Measurements from ENCODE around the gene DVL3. TPM values are rescaled to one million over a fixed set of nuclear protein-coding genes. Genes with fewer than 3 reads are reported as not detected.

Gene DVL3
- total and polyA plus RNA-seq, 10 of the 15 experiments (the other 5 are each of a cell fraction or from before 2014, with no cell fraction given): 2.2 to 39.7 (median 14.5) TPM

DNA sequence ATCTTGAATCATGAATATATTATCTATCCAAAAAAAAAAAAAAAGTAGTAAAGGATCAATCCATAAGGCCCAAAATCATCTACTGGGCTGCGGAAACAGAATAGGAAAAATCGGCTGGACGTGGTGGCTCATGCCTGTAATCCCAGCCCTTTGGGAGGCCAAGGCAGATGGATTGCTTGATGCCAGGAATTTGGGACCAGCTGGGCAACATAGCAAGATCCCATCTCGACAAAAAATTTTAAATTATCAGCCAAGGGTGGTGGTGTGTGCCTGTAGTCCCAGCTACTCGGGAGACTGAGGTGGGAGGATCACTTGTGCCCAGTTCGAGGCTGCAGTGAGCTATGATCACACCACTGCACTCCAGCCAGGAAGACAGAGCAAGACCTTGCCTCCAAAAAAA is 6.1 kb upstream of the DVL3 start:
- no peaks in the 10 kb centered on the region for H3K27me3 ChIP-seq (replicated peaks in 1 of 2; ENCODE audit: control insufficient read depth in 2 of 2, insufficient read depth in 2 of 2, low read length in 1 of 2)
- WGBS (ENCODE audit: insufficient coverage, insufficient replicate concordance, low lambda C conversion rate, missing lambda C conversion rate): 74% methylated on average over 6 of the region's 6 CpGs
- no peaks in the 10 kb centered on the region for H3K9me3 ChIP-seq (replicated peaks; ENCODE audit: control insufficient read depth, insufficient read depth, low read length)
- H4K20me1 ChIP-seq (ENCODE audit: control insufficient read depth, insufficient read depth): no peaks in the 10 kb centered on the region
- no peaks in the 10 kb centered on the region for H3K79me2 ChIP-seq (ENCODE audit: control insufficient read depth, insufficient read depth, low read length)
- H3K9ac ChIP-seq (ENCODE audit: control insufficient read depth, insufficient read depth, low read length): no peak overlapping the region
- in situ Hi-C loops (cut with MboI): no loop called here
- no peak overlapping the region for H2AFZ ChIP-seq (ENCODE audit: control insufficient read depth, low read depth, low read length)
- ChIA-PET CTCF (interaction anchor here (0.7 to 1.0 kb wide), 3 partner anchors 20 to 254 kb away, joined by 3 read pairs; no protein-coding TSS in a partner anchor), SMC1A (ENCODE audit: uncharacterized antibody, unreplicated experiment) (interaction anchor here (0.6 to 1.6 kb wide), 3 partner anchors 10 to 309 kb away, joined by 3 to 4 read pairs (median 3); no protein-coding TSS in a partner anchor), RAD21 (ENCODE audit: unreplicated experiment) (interaction anchor here (0.6 kb wide), 1 partner anchor 133 kb away, joined by 3 read pairs; no protein-coding TSS in a partner anchor), POLR2A (no interaction called here)
- no peak overlapping the region for H3K4me3 ChIP-seq
- no peak overlapping the region for H3K27ac ChIP-seq (ENCODE audit: control insufficient read depth, insufficient read depth)
- intact Hi-C loops (cut with micrococcal nuclease; ENCODE audit: unreplicated experiment): no loop called here
- DNase-seq (ENCODE audit: low read depth, low spot score): no peak
- FAIRE-seq: no peak
- ATAC-seq: no peak
- no peak overlapping the region for H3K4me2 ChIP-seq (ENCODE audit: control insufficient read depth, insufficient read depth)
- BruUV-seq (replicated peaks): no TSS peak
- peaks cover 7 to 11% of the 10 kb centered on the region in 2 experiments for H3K36me3 ChIP-seq (ENCODE audit: control insufficient read depth in 2 of 2, insufficient read depth in 2 of 2, low read length in 1 of 2)
- H3K4me1 ChIP-seq (ENCODE audit: control insufficient read depth, insufficient read depth, low read length): no peaks in the 10 kb centered on the region; the same call in 1 of the 2 replicates
- TF ChIP-seq SREBF1 (IDR thresholded peaks at IDR 0.05; ENCODE audit: low read length): no peak
- TF ChIP-seq, protein P1, sequence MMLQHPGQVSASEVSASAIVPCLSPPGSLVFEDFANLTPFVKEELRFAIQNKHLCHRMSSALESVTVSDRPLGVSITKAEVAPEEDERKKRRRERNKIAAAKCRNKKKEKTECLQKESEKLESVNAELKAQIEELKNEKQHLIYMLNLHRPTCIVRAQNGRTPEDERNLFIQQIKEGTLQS (IDR thresholded peaks at IDR 0.05; ENCODE audit: borderline replicate concordance, extremely low read depth, low read depth, low read length): no peak
- no peak for TF ChIP-seq EED (IDR thresholded peaks at IDR 0.05; ENCODE audit: low read depth)
- no peak for TF ChIP-seq E2F8 (IDR thresholded peaks at IDR 0.05; ENCODE audit: low read depth, partially characterized antibody)
- TF ChIP-seq RCOR1 (conservative IDR thresholded peaks at IDR 0.05; ENCODE audit: low read depth, low read length): no peak
- no peak for TF ChIP-seq CBFB (IDR thresholded peaks at IDR 0.05; ENCODE audit: low read depth)
- no peak for TF ChIP-seq CBX5 (IDR thresholded peaks at IDR 0.05; ENCODE audit: low read depth)
- no peak for TF ChIP-seq JUNB (IDR thresholded peaks at IDR 0.05)
- TF ChIP-seq, protein P2, sequence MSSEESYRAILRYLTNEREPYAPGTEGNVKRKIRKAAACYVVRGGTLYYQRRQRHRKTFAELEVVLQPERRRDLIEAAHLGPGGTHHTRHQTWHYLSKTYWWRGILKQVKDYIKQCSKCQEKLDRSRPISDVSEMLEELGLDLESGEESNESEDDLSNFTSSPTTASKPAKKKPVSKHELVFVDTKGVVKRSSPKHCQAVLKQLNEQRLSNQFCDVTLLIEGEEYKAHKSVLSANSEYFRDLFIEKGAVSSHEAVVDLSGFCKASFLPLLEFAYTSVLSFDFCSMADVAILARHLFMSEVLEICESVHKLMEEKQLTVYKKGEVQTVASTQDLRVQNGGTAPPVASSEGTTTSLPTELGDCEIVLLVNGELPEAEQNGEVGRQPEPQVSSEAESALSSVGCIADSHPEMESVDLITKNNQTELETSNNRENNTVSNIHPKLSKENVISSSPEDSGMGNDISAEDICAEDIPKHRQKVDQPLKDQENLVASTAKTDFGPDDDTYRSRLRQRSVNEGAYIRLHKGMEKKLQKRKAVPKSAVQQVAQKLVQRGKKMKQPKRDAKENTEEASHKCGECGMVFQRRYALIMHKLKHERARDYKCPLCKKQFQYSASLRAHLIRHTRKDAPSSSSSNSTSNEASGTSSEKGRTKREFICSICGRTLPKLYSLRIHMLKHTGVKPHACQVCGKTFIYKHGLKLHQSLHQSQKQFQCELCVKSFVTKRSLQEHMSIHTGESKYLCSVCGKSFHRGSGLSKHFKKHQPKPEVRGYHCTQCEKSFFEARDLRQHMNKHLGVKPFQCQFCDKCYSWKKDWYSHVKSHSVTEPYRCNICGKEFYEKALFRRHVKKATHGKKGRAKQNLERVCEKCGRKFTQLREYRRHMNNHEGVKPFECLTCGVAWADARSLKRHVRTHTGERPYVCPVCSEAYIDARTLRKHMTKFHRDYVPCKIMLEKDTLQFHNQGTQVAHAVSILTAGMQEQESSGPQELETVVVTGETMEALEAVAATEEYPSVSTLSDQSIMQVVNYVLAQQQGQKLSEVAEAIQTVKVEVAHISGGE (CRISPR knock-in tag; IDR thresholded peaks at IDR 0.05): no peak
- TF ChIP-seq ESRRA (IDR thresholded peaks at IDR 0.05; ENCODE audit: low read length): no peak
- TF ChIP-seq, protein P3, sequence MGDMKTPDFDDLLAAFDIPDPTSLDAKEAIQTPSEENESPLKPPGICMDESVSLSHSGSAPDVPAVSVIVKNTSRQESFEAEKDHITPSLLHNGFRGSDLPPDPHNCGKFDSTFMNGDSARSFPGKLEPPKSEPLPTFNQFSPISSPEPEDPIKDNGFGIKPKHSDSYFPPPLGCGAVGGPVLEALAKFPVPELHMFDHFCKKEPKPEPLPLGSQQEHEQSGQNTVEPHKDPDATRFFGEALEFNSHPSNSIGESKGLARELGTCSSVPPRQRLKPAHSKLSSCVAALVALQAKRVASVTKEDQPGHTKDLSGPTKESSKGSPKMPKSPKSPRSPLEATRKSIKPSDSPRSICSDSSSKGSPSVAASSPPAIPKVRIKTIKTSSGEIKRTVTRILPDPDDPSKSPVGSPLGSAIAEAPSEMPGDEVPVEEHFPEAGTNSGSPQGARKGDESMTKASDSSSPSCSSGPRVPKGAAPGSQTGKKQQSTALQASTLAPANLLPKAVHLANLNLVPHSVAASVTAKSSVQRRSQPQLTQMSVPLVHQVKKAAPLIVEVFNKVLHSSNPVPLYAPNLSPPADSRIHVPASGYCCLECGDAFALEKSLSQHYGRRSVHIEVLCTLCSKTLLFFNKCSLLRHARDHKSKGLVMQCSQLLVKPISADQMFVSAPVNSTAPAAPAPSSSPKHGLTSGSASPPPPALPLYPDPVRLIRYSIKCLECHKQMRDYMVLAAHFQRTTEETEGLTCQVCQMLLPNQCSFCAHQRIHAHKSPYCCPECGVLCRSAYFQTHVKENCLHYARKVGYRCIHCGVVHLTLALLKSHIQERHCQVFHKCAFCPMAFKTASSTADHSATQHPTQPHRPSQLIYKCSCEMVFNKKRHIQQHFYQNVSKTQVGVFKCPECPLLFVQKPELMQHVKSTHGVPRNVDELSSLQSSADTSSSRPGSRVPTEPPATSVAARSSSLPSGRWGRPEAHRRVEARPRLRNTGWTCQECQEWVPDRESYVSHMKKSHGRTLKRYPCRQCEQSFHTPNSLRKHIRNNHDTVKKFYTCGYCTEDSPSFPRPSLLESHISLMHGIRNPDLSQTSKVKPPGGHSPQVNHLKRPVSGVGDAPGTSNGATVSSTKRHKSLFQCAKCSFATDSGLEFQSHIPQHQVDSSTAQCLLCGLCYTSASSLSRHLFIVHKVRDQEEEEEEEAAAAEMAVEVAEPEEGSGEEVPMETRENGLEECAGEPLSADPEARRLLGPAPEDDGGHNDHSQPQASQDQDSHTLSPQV (IDR thresholded peaks at IDR 0.05): no peak
- no peak for TF ChIP-seq EGR1 (IDR thresholded peaks at IDR 0.05; ENCODE audit: borderline replicate concordance in 1 of 2, low read depth in 2 of 2, low read length in 2 of 2)
- no peak for TF ChIP-seq ZNF207 (IDR thresholded peaks at IDR 0.05; ENCODE audit: borderline replicate concordance)
- no peak for TF ChIP-seq FOXK2 (IDR thresholded peaks at IDR 0.05)
